Cardiac septum (tissue), 1 donor: Measurements from ENCODE around the gene GAL3ST2. TPM values are rescaled to one million over a fixed set of nuclear protein-coding genes. Genes with fewer than 3 reads are reported as not detected.
"Not testable (repeated sequence)": the region's sequence is repeated elsewhere in the genome, so short reads cannot be mapped to it uniquely, and the experiment has no call there.

Source experiments
- DNase-seq: peaks from one replicate; pipeline ENCODE4 v3.0.0-alpha.2; 2020; ENCODE audit warnings: low spot score
- intact Hi-C: fragments of 100-400 bp; cut with DNase I; formaldehyde crosslinking; loops from one replicate; pipeline ENCODE4 v1.14.0; 2022
- total RNA-seq: library from RNA; stranded (reverse); fragmentation: NEBNext Ultra II Directional; extraction: Animal tissue kit (Norgen Biotek cat#: 25700); gene quantifications from one replicate; pipeline ENCODE4 v1.2.1, GENCODE V29; 2021
- donor health status: DM: no; HTN: no; CAD: no.

GAL3ST2 gene
- total RNA-seq, 1 donor from 2014 or later, result not detected

GRCh38 chr2:241813644-241814392, 37.2 kb downstream of the GAL3ST2 start:
- intact Hi-C loops, result no loop called here
- DNase-seq, result peak; percentile 67

- DNase-seq, result peak; percentile 22
Measured at GRCh38 chr2:241814393-241814642, 37.7 kb downstream of the GAL3ST2 start.

GRCh38 chr2:241814643-241815476, 38.2 kb downstream of the GAL3ST2 start:
- intact Hi-C loops, result no loop called here
- peak; percentile 56 for DNase-seq

More at GRCh38 chr2:241814393-241814642, 37.7 kb downstream of the GAL3ST2 start:
- intact Hi-C loops, result no loop called here

DNA sequence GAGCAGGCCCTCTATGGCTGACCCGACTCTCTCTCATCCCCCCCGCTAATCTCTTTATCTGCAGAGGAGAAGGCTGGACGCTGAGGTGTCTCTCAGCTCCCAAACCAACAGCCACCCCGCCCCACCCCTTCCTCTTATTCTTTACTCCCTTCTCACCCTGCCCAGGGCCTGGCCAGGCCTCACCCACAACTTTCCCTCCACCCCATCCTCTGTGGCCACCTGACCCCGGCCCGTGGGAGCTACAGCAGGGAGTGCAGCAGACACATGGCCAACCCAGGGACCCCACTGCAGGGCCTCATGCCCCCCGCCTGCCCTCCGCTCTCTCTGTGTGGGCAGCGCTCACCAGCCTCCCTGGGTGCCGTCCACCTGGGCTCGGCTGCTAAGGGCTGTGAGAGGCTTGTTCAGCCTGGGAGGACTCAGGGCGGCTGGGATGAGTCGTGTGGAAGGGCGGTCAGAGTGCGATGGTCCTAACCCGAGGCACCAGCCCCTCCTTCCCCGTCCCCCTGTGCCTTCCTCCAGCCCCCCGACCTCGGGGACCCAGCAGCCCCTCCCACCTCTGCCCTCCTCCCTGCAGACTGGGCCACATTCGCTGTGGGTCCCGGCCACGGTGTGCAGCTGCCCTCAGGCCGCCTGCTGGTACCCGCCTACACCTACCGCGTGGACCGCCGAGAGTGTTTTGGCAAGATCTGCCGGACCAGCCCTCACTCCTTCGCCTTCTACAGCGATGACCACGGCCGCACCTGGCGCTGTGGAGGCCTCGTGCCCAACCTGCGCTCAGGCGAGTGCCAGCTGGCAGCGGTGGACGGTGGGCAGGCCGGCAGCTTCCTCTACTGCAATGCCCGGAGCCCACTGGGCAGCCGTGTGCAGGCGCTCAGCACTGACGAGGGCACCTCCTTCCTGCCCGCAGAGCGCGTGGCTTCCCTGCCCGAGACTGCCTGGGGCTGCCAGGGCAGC, 39.1 kb downstream of the GAL3ST2 start:
- intact Hi-C loops, result no loop called here

GRCh38 chr2:241816431-241817121, 40.0 kb downstream of the GAL3ST2 start:
- intact Hi-C loops, result no loop called here
- DNase-seq, result peak; percentile 49

More for the DNA sequence above, 39.1 kb downstream of the GAL3ST2 start:
- DNase-seq, result peak; percentile 64

GRCh38 chr2:241817126-241817820, 40.7 kb downstream of the GAL3ST2 start:
- peak; percentile 70 for DNase-seq

GRCh38 chr2:241817821-241818215, 41.2 kb downstream of the GAL3ST2 start:
- DNase-seq, result peak; percentile 0
- intact Hi-C loops, result not testable (repeated sequence)

More at GRCh38 chr2:241817126-241817820, 40.7 kb downstream of the GAL3ST2 start:
- intact Hi-C loops, result no loop called here

GRCh38 chr2:241818229-241818942, 41.8 kb downstream of the GAL3ST2 start:
- intact Hi-C loops, result no loop called here
- peak; percentile 63 for DNase-seq

DNA sequence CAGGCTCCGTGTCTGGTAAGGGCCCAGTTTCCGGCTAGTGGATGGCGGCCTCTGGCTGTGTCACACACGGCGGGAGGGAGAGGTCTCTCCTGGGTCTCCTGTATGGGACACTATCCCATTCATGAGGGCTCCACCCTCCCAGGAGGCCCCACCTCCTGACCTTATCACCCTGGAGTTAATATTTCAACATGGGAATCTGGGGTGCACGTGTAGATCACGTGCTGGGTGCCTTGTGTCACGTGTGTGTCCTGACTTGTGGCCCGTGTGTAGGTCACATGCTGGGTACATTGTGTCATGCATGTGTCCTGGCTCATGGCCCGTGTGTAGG, 42.3 kb downstream of the GAL3ST2 start:
- DNase-seq, result peak; percentile 61
- intact Hi-C loops, result no loop called here

GRCh38 chr2:241819947-241820624, 43.5 kb downstream of the GAL3ST2 start:
- DNase-seq, result peak; percentile 61
- intact Hi-C loops, result not testable (repeated sequence)

DNA sequence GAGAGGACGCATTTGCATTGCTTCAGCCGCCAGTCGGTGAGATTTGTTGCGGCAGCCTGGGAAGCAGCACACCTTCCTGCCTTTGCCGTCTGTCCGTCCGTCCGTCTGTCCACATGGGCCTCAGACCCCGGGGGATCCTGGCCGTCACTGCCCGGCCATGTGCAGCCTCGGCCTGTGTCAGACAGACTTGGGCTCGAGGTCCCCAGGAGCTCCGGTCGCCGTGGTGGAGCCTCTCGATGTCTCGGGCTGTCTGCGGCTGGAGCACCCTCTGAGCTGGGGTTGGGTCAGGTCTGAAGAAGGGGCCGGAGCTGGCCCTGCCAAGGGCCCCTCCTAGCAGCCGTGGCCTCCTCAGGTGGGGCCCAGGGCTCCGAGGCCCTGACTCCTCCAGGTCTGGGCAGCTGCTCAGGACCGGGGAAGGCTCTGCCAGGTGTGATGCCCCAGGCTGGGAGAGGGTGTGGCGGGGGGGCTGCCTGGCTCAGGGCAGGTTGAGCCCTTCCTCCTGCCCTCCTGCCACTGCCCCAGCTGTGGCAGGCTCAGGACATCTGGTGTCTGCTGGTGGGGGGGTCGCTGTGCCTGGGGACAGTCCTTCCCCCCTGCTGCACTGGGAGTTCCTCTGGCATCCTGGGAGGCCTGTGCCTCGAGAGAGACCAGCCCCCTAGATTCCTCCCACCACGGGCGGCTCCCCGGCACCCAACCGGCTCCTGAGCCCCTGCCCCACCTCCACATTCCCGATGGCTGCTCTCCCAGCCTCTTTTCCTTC, 44.2 kb downstream of the GAL3ST2 start:
- DNase-seq, result peak; percentile 51
- intact Hi-C loops, result no loop called here

DNA sequence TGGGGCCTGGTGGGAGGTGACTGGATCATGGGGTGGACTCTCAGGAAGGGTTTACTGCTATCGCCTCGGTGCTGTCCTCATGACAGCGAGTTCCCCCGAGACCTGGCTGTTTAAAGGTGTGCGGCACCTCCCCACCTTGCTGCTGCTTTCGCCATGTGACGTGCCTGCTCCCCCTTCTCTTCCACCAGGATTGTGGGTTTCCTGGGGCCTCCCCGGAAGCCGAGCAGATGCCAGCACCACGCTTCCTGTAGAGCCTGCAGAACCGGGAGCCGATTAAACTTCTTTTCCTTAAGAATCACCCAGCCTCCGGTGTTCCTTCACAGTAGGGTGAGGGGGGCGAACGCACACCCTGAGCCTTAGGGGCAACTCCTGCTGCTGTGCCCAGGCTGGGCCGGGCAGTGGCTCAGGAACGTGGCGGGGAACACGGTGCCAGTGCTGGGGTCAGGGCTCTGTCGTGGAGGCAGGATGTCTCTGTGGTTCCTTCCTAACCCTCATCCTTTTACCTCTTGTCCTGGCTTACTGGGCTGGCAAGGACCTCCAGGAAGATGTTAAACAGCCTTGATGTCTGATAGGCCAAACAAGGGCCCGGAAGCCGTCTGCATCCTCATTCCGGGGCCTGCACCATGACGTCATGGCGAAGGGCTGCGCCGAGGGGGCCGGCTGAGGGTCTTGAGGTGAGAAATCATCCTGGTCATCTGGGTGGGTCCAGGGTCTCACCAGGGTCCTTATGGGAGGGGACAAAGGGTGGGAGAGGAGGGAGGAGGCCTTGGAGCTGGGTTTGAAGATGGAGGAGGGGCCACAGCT, 45.0 kb downstream of the GAL3ST2 start:
- DNase-seq, result peak; percentile 36
- intact Hi-C loops, result no loop called here

GRCh38 chr2:241822264-241822623, 45.6 kb downstream of the GAL3ST2 start:
- intact Hi-C loops, result no loop called here

GRCh38 chr2:241823531-241824437, 47.2 kb downstream of the GAL3ST2 start:
- DNase-seq, result peak; percentile 49
- intact Hi-C loops, result not testable (repeated sequence)

More at GRCh38 chr2:241822264-241822623, 45.6 kb downstream of the GAL3ST2 start:
- DNase-seq, result peak; percentile 46

- intact Hi-C loops, result no loop called here
- no peak for DNase-seq
Measured at GRCh38 chr2:241827394-241827793, 50.8 kb downstream of the GAL3ST2 start.
